Activated naive CD4-positive, alpha-beta T cell treated with anti-CD3 and anti-CD28 coated beads, Interleukin-2, amount 50 U/mL, for 24 hours (primary cell): Measurements from ENCODE around the gene MDM1.

Experiments
- H3K27ac Mint-ChIP-seq: one replicate; pipeline ENCODE4 v1.8.0; 2021; ENCODE audit warnings: mild to moderate bottlenecking, mixed read lengths
- H3K27me3 Mint-ChIP-seq: one replicate; pipeline ENCODE4 v1.8.0; 2021; ENCODE audit warnings: mixed read lengths
- H3K36me3 Mint-ChIP-seq: one replicate; pipeline ENCODE4 v1.8.0; 2021; ENCODE audit warnings: mixed read lengths
- H3K4me1 Mint-ChIP-seq: one replicate; pipeline ENCODE4 v1.8.0; 2021; ENCODE audit warnings: mixed read lengths
- H3K4me3 Mint-ChIP-seq: one replicate; pipeline ENCODE4 v1.8.0; 2021; ENCODE audit warnings: mild to moderate bottlenecking, mixed read lengths
- H3K9me3 Mint-ChIP-seq: one replicate; pipeline ENCODE4 v1.8.0; 2021; ENCODE audit warnings: mixed read lengths

The MDM1 gene

GRCh38 chr12:68279227-68280054 lies 52.7 kb downstream of the MDM1 start:
- Mint-ChIP-seq H3K27me3 (no peaks in the 10 kb centered on the region), H3K4me1 (peaks cover 23% of the 10 kb centered on the region), H3K4me3 (no peak overlapping the region), H3K27ac (no peak overlapping the region), H3K36me3 (no peaks in the 10 kb centered on the region), H3K9me3 (no peaks in the 10 kb centered on the region)

GRCh38 chr12:68276402-68276930 lies 55.7 kb downstream of the MDM1 start:
- Mint-ChIP-seq H3K36me3 (no peaks in the 10 kb centered on the region), H3K4me1 (peaks cover 20% of the 10 kb centered on the region), H3K27ac (no peak overlapping the region), H3K4me3 (no peak overlapping the region), H3K27me3 (no peaks in the 10 kb centered on the region), H3K9me3 (no peaks in the 10 kb centered on the region)

- H3K27me3 Mint-ChIP-seq: no peaks in the 10 kb centered on the region
- no peaks in the 10 kb centered on the region for H3K36me3 Mint-ChIP-seq
- peaks cover 10% of the 10 kb centered on the region for H3K4me1 Mint-ChIP-seq
- no peak overlapping the region for H3K4me3 Mint-ChIP-seq
- H3K9me3 Mint-ChIP-seq: no peaks in the 10 kb centered on the region
- H3K27ac Mint-ChIP-seq: no peak overlapping the region
These were observed 59.4 kb downstream of the MDM1 start for GRCh38 chr12:68272732-68273131.

GRCh38 chr12:68271346-68271745 lies 60.8 kb downstream of the MDM1 start:
- Mint-ChIP-seq H3K36me3 (no peaks in the 10 kb centered on the region), H3K9me3 (no peaks in the 10 kb centered on the region), H3K27ac (no peak overlapping the region), H3K27me3 (no peaks in the 10 kb centered on the region), H3K4me3 (no peak overlapping the region), H3K4me1 (peaks cover 4% of the 10 kb centered on the region)

- H3K27me3 Mint-ChIP-seq: no peaks in the 10 kb centered on the region
- no peaks in the 10 kb centered on the region for H3K9me3 Mint-ChIP-seq
- H3K36me3 Mint-ChIP-seq: no peaks in the 10 kb centered on the region
- H3K27ac Mint-ChIP-seq: no peak overlapping the region
- H3K4me3 Mint-ChIP-seq: no peak overlapping the region
- H3K4me1 Mint-ChIP-seq: no peaks in the 10 kb centered on the region
These were observed 61.8 kb downstream of the MDM1 start for GRCh38 chr12:68270358-68270757.

GRCh38 chr12:68269779-68270178 lies 62.4 kb downstream of the MDM1 start:
- Mint-ChIP-seq H3K4me3 (no peak overlapping the region), H3K36me3 (no peaks in the 10 kb centered on the region), H3K9me3 (no peaks in the 10 kb centered on the region), H3K27me3 (no peaks in the 10 kb centered on the region), H3K27ac (no peak overlapping the region), H3K4me1 (no peaks in the 10 kb centered on the region)

GRCh38 chr12:68268967-68269366 lies 63.2 kb downstream of the MDM1 start:
- H3K9me3 Mint-ChIP-seq: no peaks in the 10 kb centered on the region
- no peaks in the 10 kb centered on the region for H3K36me3 Mint-ChIP-seq
- no peaks in the 10 kb centered on the region for H3K27me3 Mint-ChIP-seq
- no peaks in the 10 kb centered on the region for H3K4me1 Mint-ChIP-seq
- no peak overlapping the region for H3K27ac Mint-ChIP-seq
- H3K4me3 Mint-ChIP-seq: no peak overlapping the region

GRCh38 chr12:68267892-68268396 lies 64.2 kb downstream of the MDM1 start:
- H3K27me3 Mint-ChIP-seq: no peaks in the 10 kb centered on the region
- no peaks in the 10 kb centered on the region for H3K36me3 Mint-ChIP-seq
- no peaks in the 10 kb centered on the region for H3K9me3 Mint-ChIP-seq
- no peak overlapping the region for H3K27ac Mint-ChIP-seq
- no peak overlapping the region for H3K4me3 Mint-ChIP-seq
- H3K4me1 Mint-ChIP-seq: no peaks in the 10 kb centered on the region

- H3K4me3 Mint-ChIP-seq: no peak overlapping the region
- H3K27ac Mint-ChIP-seq: no peak overlapping the region
- peaks cover 16% of the 10 kb centered on the region for H3K4me1 Mint-ChIP-seq
- no peaks in the 10 kb centered on the region for H3K36me3 Mint-ChIP-seq
- H3K27me3 Mint-ChIP-seq: no peaks in the 10 kb centered on the region
- H3K9me3 Mint-ChIP-seq: no peaks in the 10 kb centered on the region
These were observed 67.3 kb downstream of the MDM1 start for GRCh38 chr12:68264857-68265256.

GRCh38 chr12:68264158-68264855 lies 67.9 kb downstream of the MDM1 start:
- no peaks in the 10 kb centered on the region for H3K27me3 Mint-ChIP-seq

GRCh38 chr12:68263366-68263765 lies 68.8 kb downstream of the MDM1 start:
- Mint-ChIP-seq H3K9me3 (no peaks in the 10 kb centered on the region), H3K36me3 (no peaks in the 10 kb centered on the region), H3K27me3 (no peaks in the 10 kb centered on the region), H3K4me1 (peaks cover 24% of the 10 kb centered on the region), H3K27ac (no peak overlapping the region), H3K4me3 (no peak overlapping the region)

More at GRCh38 chr12:68264158-68264855, 67.9 kb downstream of the MDM1 start:
- H3K27ac Mint-ChIP-seq: no peak overlapping the region
- H3K4me1 Mint-ChIP-seq: peaks cover 21% of the 10 kb centered on the region
- no peak overlapping the region for H3K4me3 Mint-ChIP-seq
- no peaks in the 10 kb centered on the region for H3K9me3 Mint-ChIP-seq
- H3K36me3 Mint-ChIP-seq: no peaks in the 10 kb centered on the region

- Mint-ChIP-seq H3K27me3 (no peaks in the 10 kb centered on the region), H3K4me3 (no peak overlapping the region), H3K4me1 (peaks cover 24% of the 10 kb centered on the region), H3K27ac (peak overlapping the region; percentile 11), H3K9me3 (no peaks in the 10 kb centered on the region), H3K36me3 (no peaks in the 10 kb centered on the region)
These were observed 70.3 kb downstream of the MDM1 start for GRCh38 chr12:68261896-68262295.

- Mint-ChIP-seq H3K4me1 (peaks cover 24% of the 10 kb centered on the region), H3K27ac (no peak overlapping the region), H3K27me3 (no peaks in the 10 kb centered on the region), H3K9me3 (no peaks in the 10 kb centered on the region), H3K36me3 (no peaks in the 10 kb centered on the region), H3K4me3 (no peak overlapping the region)
These were observed 72.0 kb downstream of the MDM1 start for GRCh38 chr12:68260153-68260552.

- Mint-ChIP-seq H3K36me3 (no peaks in the 10 kb centered on the region), H3K4me1 (peaks cover 24% of the 10 kb centered on the region), H3K4me3 (no peak overlapping the region), H3K27ac (peak overlapping the region; percentile 3), H3K27me3 (no peaks in the 10 kb centered on the region), H3K9me3 (no peaks in the 10 kb centered on the region)
These were observed 72.7 kb downstream of the MDM1 start for GRCh38 chr12:68259318-68259940.

GRCh38 chr12:68253504-68253903 lies 78.7 kb downstream of the MDM1 start, which contains the start of gene IL22:
IL22 (minus strand) TSS chr12:68253604; CDS start chr12:68253448, 156 bp downstream.
- H3K27ac Mint-ChIP-seq: no peak within 1 kb of the TSS
- no peak within 1 kb of the TSS for H3K4me3 Mint-ChIP-seq
- no peaks in the 10 kb centered on the region for H3K9me3 Mint-ChIP-seq
- no peaks in the 10 kb centered on the region for H3K4me1 Mint-ChIP-seq
- H3K36me3 Mint-ChIP-seq: no peaks in the 10 kb centered on the region
- H3K27me3 Mint-ChIP-seq: peaks cover 2% of the 10 kb centered on the region
